DOHH2 (cell line): ENCODE data around the gene TRMT2A.

Experiments
- H3F3A ChIP-seq: fragments of 200-600 bp; sonication (generic), shearing (Covaris generic); 2 replicates; pipeline ENCODE4 v1.6.0; 2016; ENCODE audit warnings: antibody characterized with exemption, mild to moderate bottlenecking; ENCODE audit not compliant: control insufficient read depth, insufficient read depth
- H3K27ac ChIP-seq: fragments of 200-600 bp; sonication (generic); 2 replicates; pipeline ENCODE4 v1.5.1; 2014; ENCODE audit warnings: low read depth, mild to moderate bottlenecking, low read length, moderate library complexity
- H3K27me3 ChIP-seq: fragments of 200-600 bp; sonication (generic); 2 replicates; pipeline ENCODE4 v1.6.1; 2014; ENCODE audit warnings: mild to moderate bottlenecking, low read length, mixed read lengths; ENCODE audit not compliant: control insufficient read depth
- H3K36me3 ChIP-seq: fragments of 200-600 bp; sonication (generic); 2 replicates; pipeline ENCODE4 v1.6.1; 2014; ENCODE audit warnings: mild to moderate bottlenecking, low read length, moderate library complexity, mixed read lengths; ENCODE audit not compliant: control insufficient read depth
- H3K4me1 ChIP-seq: fragments of 200-600 bp; sonication (generic); 2 replicates; pipeline ENCODE4 v1.6.1; 2014; ENCODE audit warnings: mild to moderate bottlenecking, low read length, mixed read lengths; ENCODE audit not compliant: control insufficient read depth
- H3K4me2 ChIP-seq: fragments of 200-600 bp; sonication (generic); 2 replicates; pipeline ENCODE4 v1.6.0; 2014; ENCODE audit warnings: mild to moderate bottlenecking, low read length, moderate library complexity
- H3K4me3 ChIP-seq: fragments of 200-600 bp; sonication (generic); 2 replicates; pipeline ENCODE4 v1.5.1; 2014; ENCODE audit warnings: mild to moderate bottlenecking, low read length, mixed read lengths
- H3K79me2 ChIP-seq: fragments of 200-600 bp; sonication (generic); 2 replicates; pipeline ENCODE4 v1.6.1; 2014; ENCODE audit warnings: mild to moderate bottlenecking, low read length, mixed read lengths; ENCODE audit not compliant: control insufficient read depth
- H3K9me2 ChIP-seq: fragments of 200-600 bp; sonication (generic); replicated peaks from 2 replicates; pipeline ENCODE4 v1.6.1; 2014; ENCODE audit warnings: mild to moderate bottlenecking, low read length, mixed read lengths; ENCODE audit not compliant: control insufficient read depth
- H3K9me3 ChIP-seq: fragments of 200-600 bp; sonication (generic); 2 replicates; pipeline ENCODE4 v1.6.1; 2014; ENCODE audit warnings: antibody characterized with exemption, low read length, mixed read lengths; ENCODE audit not compliant: control insufficient read depth, insufficient read depth
- H4K20me1 ChIP-seq: fragments of 200-600 bp; sonication (generic); 2 replicates; pipeline ENCODE4 v1.6.0; 2014; ENCODE audit warnings: low read depth, mild to moderate bottlenecking, antibody characterized with exemption, low read length, moderate library complexity; ENCODE audit not compliant: control insufficient read depth, insufficient read depth
- EZH2phosphoT487 ChIP-seq: fragments of 200-600 bp; sonication (generic); IDR thresholded peaks from 2 replicates; pipeline ENCODE4 v1.6.1; 2017; ENCODE audit warnings: borderline replicate concordance, mild to moderate bottlenecking, antibody characterized with exemption, low read length, moderate library complexity, mixed read lengths
- TF ChIP-seq, protein P1 (sequence below): fragments of 200-600 bp; sonication (generic); IDR thresholded peaks from one replicate; pipeline ENCODE4 v1.5.1; 2014; ENCODE audit warnings: antibody characterized with exemption, mild to moderate bottlenecking, low read depth, low read length; ENCODE audit not compliant: poor library complexity, severe bottlenecking

Gene TRMT2A

DNA sequence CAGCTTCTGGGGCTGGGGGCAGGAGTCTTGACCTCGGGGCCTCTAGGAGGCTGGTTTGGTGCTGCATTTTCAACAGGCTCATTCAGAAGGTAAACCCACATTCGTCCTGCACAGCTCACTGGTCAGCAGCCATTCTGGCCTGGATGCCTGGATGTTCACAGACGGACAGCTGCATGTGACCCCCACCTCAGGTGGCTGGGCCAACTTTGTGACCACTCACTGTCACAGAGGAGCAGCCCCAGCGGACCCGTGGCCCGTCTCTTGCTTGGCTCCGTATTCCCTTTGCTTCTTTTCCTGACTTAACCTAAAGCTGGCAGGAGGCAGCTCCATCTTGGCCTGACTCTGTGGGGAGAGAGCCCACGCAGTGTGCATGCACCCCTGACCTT lies 28.8 kb downstream of the TRMT2A start:
- no peaks in the 10 kb centered on the region for H3K27me3 ChIP-seq
- H3K36me3 ChIP-seq: peaks cover 94% of the 10 kb centered on the region
- no peak overlapping the region for H3K4me2 ChIP-seq
- no peak overlapping the region for H3K4me3 ChIP-seq
- H3K4me1 ChIP-seq: peaks cover 19% of the 10 kb centered on the region
- H3F3A ChIP-seq: no peaks in the 10 kb centered on the region
- no peaks in the 10 kb centered on the region for H3K9me3 ChIP-seq
- H3K27ac ChIP-seq: no peak overlapping the region
- H3K79me2 ChIP-seq: peaks cover 61% of the 10 kb centered on the region
- H3K9me2 ChIP-seq: no peaks in the 10 kb centered on the region
- peaks cover 16% of the 10 kb centered on the region; the same call in 1 of the 2 replicates for H4K20me1 ChIP-seq
- TF ChIP-seq, protein P1, sequence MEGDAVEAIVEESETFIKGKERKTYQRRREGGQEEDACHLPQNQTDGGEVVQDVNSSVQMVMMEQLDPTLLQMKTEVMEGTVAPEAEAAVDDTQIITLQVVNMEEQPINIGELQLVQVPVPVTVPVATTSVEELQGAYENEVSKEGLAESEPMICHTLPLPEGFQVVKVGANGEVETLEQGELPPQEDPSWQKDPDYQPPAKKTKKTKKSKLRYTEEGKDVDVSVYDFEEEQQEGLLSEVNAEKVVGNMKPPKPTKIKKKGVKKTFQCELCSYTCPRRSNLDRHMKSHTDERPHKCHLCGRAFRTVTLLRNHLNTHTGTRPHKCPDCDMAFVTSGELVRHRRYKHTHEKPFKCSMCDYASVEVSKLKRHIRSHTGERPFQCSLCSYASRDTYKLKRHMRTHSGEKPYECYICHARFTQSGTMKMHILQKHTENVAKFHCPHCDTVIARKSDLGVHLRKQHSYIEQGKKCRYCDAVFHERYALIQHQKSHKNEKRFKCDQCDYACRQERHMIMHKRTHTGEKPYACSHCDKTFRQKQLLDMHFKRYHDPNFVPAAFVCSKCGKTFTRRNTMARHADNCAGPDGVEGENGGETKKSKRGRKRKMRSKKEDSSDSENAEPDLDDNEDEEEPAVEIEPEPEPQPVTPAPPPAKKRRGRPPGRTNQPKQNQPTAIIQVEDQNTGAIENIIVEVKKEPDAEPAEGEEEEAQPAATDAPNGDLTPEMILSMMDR: no peak
- TF ChIP-seq EZH2phosphoT487: no peak

DNA sequence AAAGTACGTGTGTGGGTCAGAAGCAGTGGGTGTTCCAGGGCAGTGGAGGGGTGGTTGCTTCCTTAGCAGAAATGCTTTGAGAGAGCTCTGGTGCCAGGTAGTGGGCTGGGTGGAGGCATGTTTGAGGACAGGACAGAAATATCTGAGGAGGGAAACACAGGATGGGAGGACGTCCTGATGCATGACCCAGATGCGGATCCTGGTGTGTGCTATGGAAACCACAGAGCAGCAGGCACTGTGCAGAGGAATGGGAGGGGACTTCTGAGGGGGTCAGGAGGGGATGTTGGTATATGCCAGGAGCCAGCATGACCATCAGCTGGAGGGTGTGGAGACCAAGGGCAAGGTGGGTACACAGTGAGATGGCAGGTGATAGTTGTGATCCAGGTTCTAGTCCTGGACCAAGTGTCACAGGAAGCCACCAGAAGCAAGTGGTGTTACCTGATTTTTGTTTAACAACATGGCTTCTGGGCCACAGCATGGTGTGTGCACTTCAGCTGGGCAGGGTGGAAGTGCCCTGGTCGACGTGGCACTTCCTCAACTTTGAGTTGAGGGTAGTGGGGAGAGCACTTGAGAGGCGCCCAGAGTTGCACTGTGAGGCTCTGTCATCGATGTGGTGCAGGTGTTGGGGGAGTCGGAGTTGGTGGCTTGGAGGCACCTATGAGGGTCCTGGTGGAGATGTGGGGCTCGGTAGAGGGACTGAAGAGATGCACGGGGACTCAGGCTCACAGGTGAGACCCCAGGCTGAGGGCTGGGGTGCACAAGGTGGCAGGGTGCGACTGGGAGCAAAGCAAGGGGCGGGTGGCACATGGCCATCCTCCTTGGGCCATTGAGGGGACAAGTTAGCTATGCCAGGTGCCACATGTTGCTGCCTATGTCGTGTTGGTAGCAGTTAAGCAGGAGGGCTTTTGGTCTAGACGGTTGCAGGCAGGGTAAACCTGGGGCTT lies 29.4 kb downstream of the TRMT2A start:
- H3K9me3 ChIP-seq: no peaks in the 10 kb centered on the region
- TF ChIP-seq, protein P1: no peak
- no peak for TF ChIP-seq EZH2phosphoT487
- no peak overlapping the region for H3K4me2 ChIP-seq
- H3K27ac ChIP-seq: no peak overlapping the region
- no peaks in the 10 kb centered on the region for H3K9me2 ChIP-seq
- H3K36me3 ChIP-seq: peaks cover 93% of the 10 kb centered on the region
- H4K20me1 ChIP-seq: peaks cover 21% of the 10 kb centered on the region; the same call in 1 of the 2 replicates
- H3K79me2 ChIP-seq: peaks cover 68% of the 10 kb centered on the region
- H3K27me3 ChIP-seq: no peaks in the 10 kb centered on the region
- H3K4me1 ChIP-seq: peaks cover 26% of the 10 kb centered on the region
- H3K4me3 ChIP-seq: no peak overlapping the region
- no peaks in the 10 kb centered on the region for H3F3A ChIP-seq

DNA sequence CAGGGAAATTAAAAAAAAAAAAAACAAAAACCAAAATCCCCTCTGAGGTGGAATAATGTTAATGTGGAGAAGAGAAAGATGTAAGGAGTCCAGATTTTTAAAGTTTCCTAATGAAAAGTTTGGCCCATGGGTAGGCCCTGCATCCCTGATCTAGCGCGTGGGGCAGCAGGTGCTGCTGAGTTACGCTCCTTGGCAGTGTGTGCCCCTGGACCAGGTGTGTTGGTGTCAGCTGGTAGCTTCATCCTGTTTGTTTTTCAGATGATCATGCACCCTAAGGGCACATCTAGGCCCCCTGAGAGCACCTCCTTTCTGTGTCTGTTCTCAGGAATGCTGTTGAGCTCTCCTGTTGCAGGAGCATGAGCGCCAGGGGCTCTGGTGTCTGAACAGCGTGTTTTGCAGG lies 30.3 kb downstream of the TRMT2A start:
- Histone ChIP-seq H3K4me2 (no peak overlapping the region), H3K27ac (no peak overlapping the region), H4K20me1 (peaks cover 21% of the 10 kb centered on the region; the same call in 1 of the 2 replicates), H3K9me2 (no peaks in the 10 kb centered on the region), H3K27me3 (no peaks in the 10 kb centered on the region), H3K4me3 (no peak overlapping the region), H3K36me3 (peaks cover 85% of the 10 kb centered on the region), H3K4me1 (peaks cover 29% of the 10 kb centered on the region), H3K9me3 (no peaks in the 10 kb centered on the region), H3F3A (no peaks in the 10 kb centered on the region), H3K79me2 (peaks cover 76% of the 10 kb centered on the region)
- TF ChIP-seq, protein P1: no peak
- no peak for TF ChIP-seq EZH2phosphoT487
